Peyer's patch (tissue), 4 donors: ENCODE data around the gene FUT4.

ENCODE experiments used
- CTCF ChIP-seq, 6 experiments: fragments of 450-650 bp in 4 of 6; fragments of 200-600 bp in 2 of 6; sonication (generic) in 1 of 6; IDR thresholded peaks; one replicate each; pipeline ENCODE4 v1.5.1; 2017 to 2019; ENCODE audit warnings: antibody characterized with exemption in 6 of 6, mild to moderate bottlenecking in 3 of 6, moderate library complexity in 1 of 6
- POLR2A ChIP-seq, 2 donors: fragments of 450-650 bp; IDR thresholded peaks; one replicate each; pipeline ENCODE4 v1.5.1; 2017; ENCODE audit warnings: antibody characterized with exemption in 2 of 2, mild to moderate bottlenecking in 2 of 2, moderate library complexity in 2 of 2

DNA sequence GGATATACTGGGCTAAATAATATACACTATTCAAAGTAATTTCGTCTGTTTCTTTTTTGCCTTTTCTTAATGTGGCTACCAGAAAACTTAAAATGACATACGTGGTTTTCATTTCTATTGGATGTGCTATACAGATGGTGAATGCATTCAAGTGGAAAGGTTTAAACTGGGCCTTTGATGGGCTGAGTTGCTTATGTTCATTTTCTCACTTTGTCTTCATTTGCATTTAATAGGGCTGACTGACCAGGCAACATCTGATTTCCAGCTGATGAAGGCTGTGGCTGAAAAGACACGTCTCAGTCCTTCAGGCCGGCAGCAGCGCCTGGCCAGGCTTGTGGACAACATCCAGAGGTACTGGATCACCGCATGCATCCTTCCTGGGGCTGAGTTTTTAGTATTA, 51.4 kb downstream of the FUT4 start:
- TF ChIP-seq CTCF (IDR thresholded peaks at IDR 0.05) (no peak), POLR2A (IDR thresholded peaks at IDR 0.05) (no peak)
